ENCODE data around the gene SERGEF. TPM values are rescaled to one million over a fixed set of nuclear protein-coding genes. Genes with fewer than 3 reads are reported as not detected.
A peak's percentile ranks its signal among the peaks of the same experiment; 100 is the strongest.

The SERGEF gene
- total and polyA plus RNA-seq, 2 of the 13 experiments (the other 11 are each of a cell fraction or from before 2014, with no cell fraction given): 54.5 to 114 TPM

GRCh38 chr11:17760102-17761029 lies 252.5 kb downstream of the SERGEF start (continued):
- no peak for TF ChIP-seq ZBTB7B (CRISPR knock-in tag; IDR thresholded peaks at IDR 0.05)
- TF ChIP-seq ZNF30 (CRISPR knock-in tag; IDR thresholded peaks at IDR 0.05): no peak
- TF ChIP-seq, protein P1, sequence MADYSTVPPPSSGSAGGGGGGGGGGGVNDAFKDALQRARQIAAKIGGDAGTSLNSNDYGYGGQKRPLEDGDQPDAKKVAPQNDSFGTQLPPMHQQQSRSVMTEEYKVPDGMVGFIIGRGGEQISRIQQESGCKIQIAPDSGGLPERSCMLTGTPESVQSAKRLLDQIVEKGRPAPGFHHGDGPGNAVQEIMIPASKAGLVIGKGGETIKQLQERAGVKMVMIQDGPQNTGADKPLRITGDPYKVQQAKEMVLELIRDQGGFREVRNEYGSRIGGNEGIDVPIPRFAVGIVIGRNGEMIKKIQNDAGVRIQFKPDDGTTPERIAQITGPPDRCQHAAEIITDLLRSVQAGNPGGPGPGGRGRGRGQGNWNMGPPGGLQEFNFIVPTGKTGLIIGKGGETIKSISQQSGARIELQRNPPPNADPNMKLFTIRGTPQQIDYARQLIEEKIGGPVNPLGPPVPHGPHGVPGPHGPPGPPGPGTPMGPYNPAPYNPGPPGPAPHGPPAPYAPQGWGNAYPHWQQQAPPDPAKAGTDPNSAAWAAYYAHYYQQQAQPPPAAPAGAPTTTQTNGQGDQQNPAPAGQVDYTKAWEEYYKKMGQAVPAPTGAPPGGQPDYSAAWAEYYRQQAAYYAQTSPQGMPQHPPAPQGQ (CRISPR knock-in tag; IDR thresholded peaks at IDR 0.05; ENCODE audit: borderline replicate concordance): no peak
- no peak for TF ChIP-seq KDM1A (CRISPR knock-in tag; IDR thresholded peaks at IDR 0.05)
- no peak for TF ChIP-seq ELF1 (CRISPR knock-in tag; IDR thresholded peaks at IDR 0.05)
- no peak for TF ChIP-seq POLR2AphosphoS5 (IDR thresholded peaks at IDR 0.05; ENCODE audit: low read depth, low read length)
- TF ChIP-seq SMC3 (IDR thresholded peaks at IDR 0.05; ENCODE audit: low read length): peak; percentile 84
- TF ChIP-seq ZBTB38 (CRISPR knock-in tag; IDR thresholded peaks at IDR 0.05): no peak
- TF ChIP-seq ZNF329 (CRISPR knock-in tag; IDR thresholded peaks at IDR 0.05; ENCODE audit: low read depth): peak; percentile 91
- no peak for TF ChIP-seq TCF7 (IDR thresholded peaks at IDR 0.05; ENCODE audit: low read depth)
- TF ChIP-seq FOXK1 (CRISPR knock-in tag; IDR thresholded peaks at IDR 0.05; ENCODE audit: borderline replicate concordance, low read depth): no peak
- no peak for TF ChIP-seq ZNF678 (CRISPR knock-in tag; IDR thresholded peaks at IDR 0.05)
- TF ChIP-seq NFKB2 (CRISPR knock-in tag; IDR thresholded peaks at IDR 0.05; ENCODE audit: borderline replicate concordance): no peak; the same call in 1 of the 2 replicates
- TF ChIP-seq ZFP36L2 (CRISPR knock-in tag; IDR thresholded peaks at IDR 0.05): no peak
- TF ChIP-seq CCAR2 (optimal IDR thresholded peaks at IDR 0.05; ENCODE audit: low read depth, low read length): no peak
- TF ChIP-seq, protein P2, sequence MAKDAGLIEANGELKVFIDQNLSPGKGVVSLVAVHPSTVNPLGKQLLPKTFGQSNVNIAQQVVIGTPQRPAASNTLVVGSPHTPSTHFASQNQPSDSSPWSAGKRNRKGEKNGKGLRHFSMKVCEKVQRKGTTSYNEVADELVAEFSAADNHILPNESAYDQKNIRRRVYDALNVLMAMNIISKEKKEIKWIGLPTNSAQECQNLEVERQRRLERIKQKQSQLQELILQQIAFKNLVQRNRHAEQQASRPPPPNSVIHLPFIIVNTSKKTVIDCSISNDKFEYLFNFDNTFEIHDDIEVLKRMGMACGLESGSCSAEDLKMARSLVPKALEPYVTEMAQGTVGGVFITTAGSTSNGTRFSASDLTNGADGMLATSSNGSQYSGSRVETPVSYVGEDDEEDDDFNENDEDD (CRISPR knock-in tag; IDR thresholded peaks at IDR 0.05; ENCODE audit: borderline replicate concordance): no peak
- no peak for TF ChIP-seq SIN3B (IDR thresholded peaks at IDR 0.05; ENCODE audit: low read length)
- no peak for TF ChIP-seq DMTF1 (CRISPR knock-in tag; IDR thresholded peaks at IDR 0.05)
- no peak for TF ChIP-seq HBP1 (CRISPR knock-in tag; IDR thresholded peaks at IDR 0.05; ENCODE audit: low read depth)
- TF ChIP-seq ZNF83 (CRISPR knock-in tag; IDR thresholded peaks at IDR 0.05; ENCODE audit: borderline replicate concordance): no peak
- TF ChIP-seq NR2F2 (IDR thresholded peaks at IDR 0.05; ENCODE audit: borderline replicate concordance, low read depth): no peak
- no peak for TF ChIP-seq ZNF558 (CRISPR knock-in tag; IDR thresholded peaks at IDR 0.05; ENCODE audit: borderline replicate concordance)
- TF ChIP-seq ZMAT3 (CRISPR knock-in tag; conservative IDR thresholded peaks at IDR 0.05): no peak
